HepG2 (cell line): Measurements from ENCODE around the gene POLR3GL. TPM values are rescaled to one million over a fixed set of nuclear protein-coding genes. Genes with fewer than 3 reads are reported as not detected.

Experiments
- ARNT2 ChIP-seq: sonication (generic); formaldehyde crosslinking; IDR thresholded peaks from 2 replicates; pipeline ENCODE4 v1.8.0; 2022; ENCODE audit warnings: mild to moderate bottlenecking, low read depth, missing genetic modification reagents, moderate library complexity
- HDAC1 ChIP-seq: sonication (generic); formaldehyde crosslinking; IDR thresholded peaks from 2 replicates; pipeline ENCODE4 v1.5.1; 2020; ENCODE audit warnings: mild to moderate bottlenecking, missing genetic modification reagents
- HMG20A ChIP-seq: IDR thresholded peaks from 2 replicates; pipeline ENCODE4 v1.6.1; 2016; ENCODE audit warnings: borderline replicate concordance
- HMG20B ChIP-seq: conservative IDR thresholded peaks from 2 replicates; pipeline ENCODE4 v1.6.1; 2016; ENCODE audit warnings: missing genetic modification reagents, missing compliant biosample characterization
- HNRNPUL1 ChIP-seq: fragments of 200-400 bp; formaldehyde crosslinking; IDR thresholded peaks from 2 replicates; pipeline ENCODE4 v1.6.1; 2017; ENCODE audit warnings: low read depth, mild to moderate bottlenecking, low read length, moderate library complexity
- KLF11 ChIP-seq: IDR thresholded peaks from 2 replicates; pipeline ENCODE4 v1.6.1; 2016; ENCODE audit warnings: missing compliant biosample characterization
- YEATS2 ChIP-seq: sonication (generic); formaldehyde crosslinking; IDR thresholded peaks from 2 replicates; pipeline ENCODE4 v1.4.0; 2020; ENCODE audit warnings: missing genetic modification reagents, borderline replicate concordance
- ZNF232 ChIP-seq: sonication (generic); formaldehyde crosslinking; IDR thresholded peaks from 2 replicates; pipeline ENCODE4 v1.4.0; 2020; ENCODE audit warnings: missing genetic modification reagents, borderline replicate concordance
- ZNF572 ChIP-seq: sonication (generic); formaldehyde crosslinking; IDR thresholded peaks from 2 replicates; pipeline ENCODE4 v1.5.1; 2020; ENCODE audit warnings: mild to moderate bottlenecking, missing genetic modification reagents
- ZNF629 ChIP-seq: sonication (generic); formaldehyde crosslinking; conservative IDR thresholded peaks from 2 replicates; pipeline ENCODE4 v1.5.0; 2020; ENCODE audit warnings: missing genetic modification reagents
- ZNF761 ChIP-seq: sonication (generic); formaldehyde crosslinking; conservative IDR thresholded peaks from 2 replicates; pipeline ENCODE4 v1.4.0; 2020; ENCODE audit warnings: mild to moderate bottlenecking, missing genetic modification reagents
- ZNF839 ChIP-seq: sonication (generic); formaldehyde crosslinking; IDR thresholded peaks from 2 replicates; pipeline ENCODE4 v1.4.0; 2020; ENCODE audit warnings: missing genetic modification reagents, mild to moderate bottlenecking, borderline replicate concordance
- polyA plus RNA-seq, 8 experiments: library from polyadenylated mRNA; depleted of rRNA in 3 of 8; stranded (reverse) in 7 of 8; unstranded in 1 of 8; fragments of >200 nt; fragmentation: Illumina TruSeq in 4 of 8; extraction: Trizol in 4 of 8; gene quantifications; 2 replicates each; pipeline versions ENCODE4 v1.2.1 to v1.2.3, GENCODE V29; 2011 to 2016; ENCODE audit warnings: low read depth in 4 of 8, missing spikeins in 1 of 8, mixed read lengths in 1 of 8; ENCODE audit not compliant: insufficient read depth in 1 of 8
- total RNA-seq, 5 experiments: library from RNA; depleted of rRNA; stranded (reverse); fragments of >200 nt; fragmentation: Illumina TruSeq; extraction: Trizol; gene quantifications; 2 replicates each; pipeline ENCODE4 v1.2.3, GENCODE V29; 2016; ENCODE audit warnings: low read depth in 1 of 5
- TF ChIP-seq, protein P1 (sequence below): sonication (generic); formaldehyde crosslinking; IDR thresholded peaks from 2 replicates; pipeline ENCODE4 v1.4.0; 2020; ENCODE audit warnings: missing genetic modification reagents, borderline replicate concordance
- TF ChIP-seq, protein P2 (sequence below): IDR thresholded peaks from 2 replicates; pipeline ENCODE4 v1.4.0; 2020; ENCODE audit warnings: mild to moderate bottlenecking, missing genetic modification reagents
- TF ChIP-seq, protein P3 (sequence below): sonication (generic); formaldehyde crosslinking; IDR thresholded peaks from 2 replicates; pipeline ENCODE4 v1.4.0; 2020; ENCODE audit warnings: missing genetic modification reagents

Gene POLR3GL
- total and polyA plus RNA-seq, 2 of the 13 experiments (the other 11 are each of a cell fraction or from before 2014, with no cell fraction given): 11.5 to 12.4 TPM

DNA sequence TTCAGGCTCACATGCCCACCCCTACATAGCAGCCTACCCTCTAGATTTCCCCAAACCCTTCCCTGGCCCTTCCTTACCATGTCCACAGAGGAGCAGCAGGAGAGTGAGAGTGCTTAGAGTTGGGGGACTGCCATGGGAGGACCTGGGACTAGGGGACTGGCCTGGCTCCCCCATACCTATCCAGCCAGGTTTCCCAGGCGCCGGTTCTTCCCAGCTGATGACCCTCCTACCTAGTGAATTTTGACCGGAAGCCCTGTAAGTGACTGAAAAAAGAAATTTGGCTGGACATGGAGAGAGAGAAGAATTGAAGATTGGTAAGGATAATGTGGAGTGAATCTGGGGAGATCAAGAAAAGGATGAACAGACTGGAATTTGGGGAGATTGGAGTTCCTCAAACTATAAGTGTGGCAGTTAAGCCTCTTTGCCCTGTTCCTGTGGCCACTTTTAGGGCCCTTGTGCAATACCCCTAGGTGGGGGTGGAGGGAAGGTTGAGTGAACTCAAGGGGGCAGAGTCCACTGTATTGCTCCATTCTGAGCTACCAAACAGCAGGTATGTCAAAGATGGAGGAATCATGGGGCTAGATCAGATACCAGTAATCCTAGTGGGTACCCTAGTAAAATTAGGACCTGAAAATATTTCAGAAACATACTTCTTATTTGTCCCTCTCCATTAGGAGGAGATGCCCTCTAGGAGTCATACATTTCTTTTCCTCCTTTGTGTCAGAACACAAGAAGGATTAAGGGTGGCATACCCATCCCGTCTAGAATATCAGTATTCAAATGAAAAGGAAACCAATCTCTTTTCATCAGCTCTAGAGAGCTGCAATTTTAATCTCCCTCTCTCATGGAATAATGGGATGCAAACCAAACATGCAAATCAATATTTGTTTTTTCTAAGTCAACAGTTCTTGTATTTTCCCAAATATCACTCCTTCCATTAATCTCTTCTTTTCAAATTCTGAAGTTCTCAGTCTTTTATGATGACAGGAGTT is 55.9 kb downstream of the POLR3GL start (continued):
- TF ChIP-seq, protein P1, sequence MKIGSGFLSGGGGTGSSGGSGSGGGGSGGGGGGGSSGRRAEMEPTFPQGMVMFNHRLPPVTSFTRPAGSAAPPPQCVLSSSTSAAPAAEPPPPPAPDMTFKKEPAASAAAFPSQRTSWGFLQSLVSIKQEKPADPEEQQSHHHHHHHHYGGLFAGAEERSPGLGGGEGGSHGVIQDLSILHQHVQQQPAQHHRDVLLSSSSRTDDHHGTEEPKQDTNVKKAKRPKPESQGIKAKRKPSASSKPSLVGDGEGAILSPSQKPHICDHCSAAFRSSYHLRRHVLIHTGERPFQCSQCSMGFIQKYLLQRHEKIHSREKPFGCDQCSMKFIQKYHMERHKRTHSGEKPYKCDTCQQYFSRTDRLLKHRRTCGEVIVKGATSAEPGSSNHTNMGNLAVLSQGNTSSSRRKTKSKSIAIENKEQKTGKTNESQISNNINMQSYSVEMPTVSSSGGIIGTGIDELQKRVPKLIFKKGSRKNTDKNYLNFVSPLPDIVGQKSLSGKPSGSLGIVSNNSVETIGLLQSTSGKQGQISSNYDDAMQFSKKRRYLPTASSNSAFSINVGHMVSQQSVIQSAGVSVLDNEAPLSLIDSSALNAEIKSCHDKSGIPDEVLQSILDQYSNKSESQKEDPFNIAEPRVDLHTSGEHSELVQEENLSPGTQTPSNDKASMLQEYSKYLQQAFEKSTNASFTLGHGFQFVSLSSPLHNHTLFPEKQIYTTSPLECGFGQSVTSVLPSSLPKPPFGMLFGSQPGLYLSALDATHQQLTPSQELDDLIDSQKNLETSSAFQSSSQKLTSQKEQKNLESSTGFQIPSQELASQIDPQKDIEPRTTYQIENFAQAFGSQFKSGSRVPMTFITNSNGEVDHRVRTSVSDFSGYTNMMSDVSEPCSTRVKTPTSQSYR: peak; percentile 95
- TF ChIP-seq HMG20A (peak; percentile 48; the same call in 1 of the 2 replicates), YEATS2 (CRISPR knock-in tag) (peak; percentile 35; the same call in 1 of the 2 replicates), HMG20B (CRISPR knock-in tag) (no peak), ZNF761 (no peak), ZNF572 (CRISPR knock-in tag) (no peak), ZNF232 (no peak), HDAC1 (CRISPR knock-in tag) (peak; percentile 42; the same call in 1 of the 2 replicates), ARNT2 (no peak), KLF11 (CRISPR knock-in tag) (no peak), ZNF839 (CRISPR knock-in tag) (no peak), ZNF629 (CRISPR knock-in tag) (no peak), HNRNPUL1 (no peak)
- TF ChIP-seq, protein P2, sequence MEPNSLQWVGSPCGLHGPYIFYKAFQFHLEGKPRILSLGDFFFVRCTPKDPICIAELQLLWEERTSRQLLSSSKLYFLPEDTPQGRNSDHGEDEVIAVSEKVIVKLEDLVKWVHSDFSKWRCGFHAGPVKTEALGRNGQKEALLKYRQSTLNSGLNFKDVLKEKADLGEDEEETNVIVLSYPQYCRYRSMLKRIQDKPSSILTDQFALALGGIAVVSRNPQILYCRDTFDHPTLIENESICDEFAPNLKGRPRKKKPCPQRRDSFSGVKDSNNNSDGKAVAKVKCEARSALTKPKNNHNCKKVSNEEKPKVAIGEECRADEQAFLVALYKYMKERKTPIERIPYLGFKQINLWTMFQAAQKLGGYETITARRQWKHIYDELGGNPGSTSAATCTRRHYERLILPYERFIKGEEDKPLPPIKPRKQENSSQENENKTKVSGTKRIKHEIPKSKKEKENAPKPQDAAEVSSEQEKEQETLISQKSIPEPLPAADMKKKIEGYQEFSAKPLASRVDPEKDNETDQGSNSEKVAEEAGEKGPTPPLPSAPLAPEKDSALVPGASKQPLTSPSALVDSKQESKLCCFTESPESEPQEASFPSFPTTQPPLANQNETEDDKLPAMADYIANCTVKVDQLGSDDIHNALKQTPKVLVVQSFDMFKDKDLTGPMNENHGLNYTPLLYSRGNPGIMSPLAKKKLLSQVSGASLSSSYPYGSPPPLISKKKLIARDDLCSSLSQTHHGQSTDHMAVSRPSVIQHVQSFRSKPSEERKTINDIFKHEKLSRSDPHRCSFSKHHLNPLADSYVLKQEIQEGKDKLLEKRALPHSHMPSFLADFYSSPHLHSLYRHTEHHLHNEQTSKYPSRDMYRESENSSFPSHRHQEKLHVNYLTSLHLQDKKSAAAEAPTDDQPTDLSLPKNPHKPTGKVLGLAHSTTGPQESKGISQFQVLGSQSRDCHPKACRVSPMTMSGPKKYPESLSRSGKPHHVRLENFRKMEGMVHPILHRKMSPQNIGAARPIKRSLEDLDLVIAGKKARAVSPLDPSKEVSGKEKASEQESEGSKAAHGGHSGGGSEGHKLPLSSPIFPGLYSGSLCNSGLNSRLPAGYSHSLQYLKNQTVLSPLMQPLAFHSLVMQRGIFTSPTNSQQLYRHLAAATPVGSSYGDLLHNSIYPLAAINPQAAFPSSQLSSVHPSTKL (CRISPR knock-in tag): peak; percentile 84
- TF ChIP-seq, protein P3, sequence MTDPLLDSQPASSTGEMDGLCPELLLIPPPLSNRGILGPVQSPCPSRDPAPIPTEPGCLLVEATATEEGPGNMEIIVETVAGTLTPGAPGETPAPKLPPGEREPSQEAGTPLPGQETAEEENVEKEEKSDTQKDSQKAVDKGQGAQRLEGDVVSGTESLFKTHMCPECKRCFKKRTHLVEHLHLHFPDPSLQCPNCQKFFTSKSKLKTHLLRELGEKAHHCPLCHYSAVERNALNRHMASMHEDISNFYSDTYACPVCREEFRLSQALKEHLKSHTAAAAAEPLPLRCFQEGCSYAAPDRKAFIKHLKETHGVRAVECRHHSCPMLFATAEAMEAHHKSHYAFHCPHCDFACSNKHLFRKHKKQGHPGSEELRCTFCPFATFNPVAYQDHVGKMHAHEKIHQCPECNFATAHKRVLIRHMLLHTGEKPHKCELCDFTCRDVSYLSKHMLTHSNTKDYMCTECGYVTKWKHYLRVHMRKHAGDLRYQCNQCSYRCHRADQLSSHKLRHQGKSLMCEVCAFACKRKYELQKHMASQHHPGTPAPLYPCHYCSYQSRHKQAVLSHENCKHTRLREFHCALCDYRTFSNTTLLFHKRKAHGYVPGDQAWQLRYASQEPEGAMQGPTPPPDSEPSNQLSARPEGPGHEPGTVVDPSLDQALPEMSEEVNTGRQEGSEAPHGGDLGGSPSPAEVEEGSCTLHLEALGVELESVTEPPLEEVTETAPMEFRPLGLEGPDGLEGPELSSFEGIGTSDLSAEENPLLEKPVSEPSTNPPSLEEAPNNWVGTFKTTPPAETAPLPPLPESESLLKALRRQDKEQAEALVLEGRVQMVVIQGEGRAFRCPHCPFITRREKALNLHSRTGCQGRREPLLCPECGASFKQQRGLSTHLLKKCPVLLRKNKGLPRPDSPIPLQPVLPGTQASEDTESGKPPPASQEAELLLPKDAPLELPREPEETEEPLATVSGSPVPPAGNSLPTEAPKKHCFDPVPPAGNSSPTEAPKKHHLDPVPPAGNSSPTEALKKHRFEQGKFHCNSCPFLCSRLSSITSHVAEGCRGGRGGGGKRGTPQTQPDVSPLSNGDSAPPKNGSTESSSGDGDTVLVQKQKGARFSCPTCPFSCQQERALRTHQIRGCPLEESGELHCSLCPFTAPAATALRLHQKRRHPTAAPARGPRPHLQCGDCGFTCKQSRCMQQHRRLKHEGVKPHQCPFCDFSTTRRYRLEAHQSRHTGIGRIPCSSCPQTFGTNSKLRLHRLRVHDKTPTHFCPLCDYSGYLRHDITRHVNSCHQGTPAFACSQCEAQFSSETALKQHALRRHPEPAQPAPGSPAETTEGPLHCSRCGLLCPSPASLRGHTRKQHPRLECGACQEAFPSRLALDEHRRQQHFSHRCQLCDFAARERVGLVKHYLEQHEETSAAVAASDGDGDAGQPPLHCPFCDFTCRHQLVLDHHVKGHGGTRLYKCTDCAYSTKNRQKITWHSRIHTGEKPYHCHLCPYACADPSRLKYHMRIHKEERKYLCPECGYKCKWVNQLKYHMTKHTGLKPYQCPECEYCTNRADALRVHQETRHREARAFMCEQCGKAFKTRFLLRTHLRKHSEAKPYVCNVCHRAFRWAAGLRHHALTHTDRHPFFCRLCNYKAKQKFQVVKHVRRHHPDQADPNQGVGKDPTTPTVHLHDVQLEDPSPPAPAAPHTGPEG (CRISPR knock-in tag): no peak
